NCI-H2029 (cell line): Measurements from ENCODE around the gene OLFML3.

Source experiments
- DNase-seq: peaks from one replicate; lab custom pipeline; 2025; lab: John Stamatoyannopoulos, UW

OLFML3 gene

DNA sequence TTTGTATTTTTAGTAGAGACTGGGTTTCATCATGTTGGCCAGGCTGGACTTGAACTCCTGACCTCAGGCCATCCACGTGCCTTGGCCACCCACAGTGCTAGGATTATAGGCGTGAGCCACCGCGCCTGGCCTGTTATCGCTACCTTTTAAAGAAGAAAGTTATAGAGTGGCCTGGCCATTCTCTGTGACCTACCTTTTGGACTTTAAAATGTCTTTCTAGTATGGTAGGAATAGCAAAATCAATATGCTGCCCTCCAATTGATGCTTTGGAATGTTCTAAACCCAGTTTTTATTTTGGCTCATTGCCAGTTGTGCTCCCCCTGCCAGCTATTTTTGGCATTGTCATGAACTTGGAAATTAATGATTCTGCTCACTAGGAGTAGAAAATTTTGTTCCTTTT lies 30.3 kb upstream of the OLFML3 start:
- DNase-seq = no peak

DNA sequence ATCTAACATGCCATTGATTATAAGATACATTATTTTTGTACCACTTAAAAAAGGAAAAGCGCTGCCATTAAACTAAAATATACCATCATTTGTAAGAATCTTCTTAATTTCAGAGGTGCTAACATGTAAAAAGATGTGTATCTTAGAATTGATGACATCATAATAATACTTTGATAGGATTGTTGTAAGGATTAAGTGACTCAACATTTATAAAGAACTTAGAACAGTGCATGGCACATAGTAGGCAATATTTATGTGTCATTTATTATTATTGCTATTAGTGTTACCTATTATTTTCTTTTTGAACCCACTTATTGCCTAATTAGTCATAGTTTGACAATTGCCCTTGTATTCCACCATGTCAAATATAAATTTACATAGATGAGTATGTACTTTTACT lies 28.4 kb upstream of the OLFML3 start:
- no peak for DNase-seq

DNA sequence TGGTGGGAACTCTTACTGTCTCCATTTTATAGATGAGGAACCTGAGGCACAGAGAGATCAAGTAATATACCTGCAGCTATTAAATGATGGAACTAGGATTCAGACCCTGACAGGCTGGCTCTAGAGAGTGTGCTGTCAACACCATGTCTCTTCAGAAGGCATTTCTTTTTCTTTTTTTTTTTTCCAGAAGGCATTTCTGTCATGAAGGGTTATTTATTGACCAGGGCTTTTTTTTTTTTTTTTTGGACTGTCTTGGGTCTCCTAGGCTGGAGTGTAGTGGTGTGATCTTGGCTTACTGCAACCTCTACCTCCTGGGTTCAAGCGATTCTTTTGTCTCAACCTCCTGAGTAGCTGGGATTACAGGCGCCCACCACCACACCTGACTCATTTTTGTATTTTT lies 27.6 kb upstream of the OLFML3 start:
- no peak for DNase-seq

DNA sequence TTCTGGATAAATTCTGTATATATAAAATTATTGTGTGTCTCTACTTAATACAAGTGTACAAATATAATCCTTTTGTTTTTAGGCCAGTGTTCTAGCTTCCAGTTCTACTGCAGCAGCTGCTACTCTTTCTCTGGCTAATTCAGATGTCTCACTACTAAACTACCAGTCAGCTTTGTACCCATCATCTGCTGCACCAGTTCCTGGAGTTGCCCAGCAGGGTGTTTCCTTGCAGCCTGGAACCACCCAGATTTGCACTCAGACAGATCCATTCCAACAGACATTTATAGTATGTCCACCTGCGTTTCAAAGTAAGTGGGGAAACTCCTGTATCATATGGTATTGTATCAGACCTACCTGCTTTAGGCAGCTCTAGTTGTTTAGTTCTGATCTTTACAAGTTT lies 21.3 kb upstream of the OLFML3 start:
- no peak for DNase-seq

DNA sequence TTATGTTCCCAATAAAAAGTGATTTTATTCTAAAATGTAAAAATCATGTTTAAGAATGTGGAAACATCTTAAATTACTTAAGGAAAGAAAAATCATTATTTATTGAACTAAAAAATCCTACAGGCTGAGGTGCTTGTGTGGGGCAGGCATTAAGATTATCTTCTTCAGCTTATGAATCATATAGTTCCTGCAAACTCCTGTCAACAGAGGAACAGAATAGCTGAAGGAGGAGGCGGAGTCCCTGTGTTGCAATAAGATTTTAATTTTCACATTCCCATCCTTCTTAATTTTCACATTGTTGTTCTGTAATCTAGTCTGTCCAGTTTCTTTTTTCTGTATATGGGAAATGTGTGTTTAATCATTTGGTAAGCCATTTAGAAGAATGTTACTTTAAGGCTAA lies 20.6 kb upstream of the OLFML3 start:
- no peak for DNase-seq

DNA sequence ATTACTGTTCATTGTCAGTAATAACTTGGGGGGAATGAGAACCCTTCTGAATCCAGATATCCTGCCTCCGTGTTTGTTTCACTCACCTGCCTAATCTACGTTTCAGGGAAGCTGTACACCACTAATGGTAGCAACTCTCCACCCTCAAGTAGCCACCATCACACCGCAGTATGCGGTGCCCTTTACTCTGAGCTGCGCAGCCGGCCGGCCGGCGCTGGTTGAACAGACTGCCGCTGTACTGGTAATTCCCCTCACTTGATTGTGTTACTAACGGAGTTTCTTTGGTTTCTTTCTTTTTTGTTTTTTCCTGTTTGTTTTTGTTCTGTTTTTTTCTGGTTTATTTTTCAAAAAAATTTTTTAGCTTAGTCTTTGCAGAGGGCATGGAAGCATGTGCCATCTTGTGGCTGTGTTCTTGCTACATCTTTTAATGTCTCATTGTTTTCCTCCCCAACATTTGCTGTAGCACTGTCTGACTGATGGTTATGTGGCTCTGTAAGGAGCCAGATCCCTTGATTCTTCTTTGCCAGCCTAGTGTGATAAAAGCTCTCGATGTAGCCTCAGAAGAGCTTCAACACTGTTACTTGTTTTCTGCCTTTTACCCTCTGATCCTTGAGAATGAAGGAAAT lies 15.9 kb upstream of the OLFML3 start:
- no peak for DNase-seq

DNA sequence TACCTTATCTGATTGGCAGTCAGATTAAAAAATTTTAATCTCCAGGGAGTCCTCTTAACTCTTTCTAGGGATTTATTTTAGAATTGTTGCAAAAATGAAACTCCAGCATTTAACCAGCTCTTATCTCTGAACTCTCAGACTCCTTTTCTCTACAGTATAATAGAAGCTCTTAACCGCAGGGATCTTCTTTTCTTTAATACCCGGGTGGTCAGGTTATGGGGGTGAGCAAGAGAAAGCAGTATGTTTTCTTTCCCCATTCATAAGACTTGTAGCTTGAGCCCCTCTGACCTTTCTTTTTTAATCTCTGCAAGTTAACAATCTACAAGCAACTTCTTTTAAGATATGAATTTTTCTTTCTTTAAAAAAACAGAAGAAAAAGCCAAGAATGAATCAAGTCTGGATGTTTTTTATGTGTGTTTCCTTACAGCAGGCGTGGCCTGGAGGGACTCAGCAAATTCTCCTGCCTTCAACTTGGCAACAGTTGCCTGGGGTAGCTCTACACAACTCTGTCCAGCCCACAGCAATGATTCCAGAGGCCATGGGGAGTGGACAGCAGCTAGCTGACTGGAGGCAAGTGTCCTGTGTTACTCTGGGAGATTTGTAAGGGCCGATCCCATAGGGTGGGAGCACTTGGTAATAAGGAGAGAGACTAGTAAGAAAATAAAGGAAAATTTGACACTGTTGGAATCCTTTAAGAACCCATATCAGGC lies 13.4 kb upstream of the OLFML3 start:
- no peak for DNase-seq

DNA sequence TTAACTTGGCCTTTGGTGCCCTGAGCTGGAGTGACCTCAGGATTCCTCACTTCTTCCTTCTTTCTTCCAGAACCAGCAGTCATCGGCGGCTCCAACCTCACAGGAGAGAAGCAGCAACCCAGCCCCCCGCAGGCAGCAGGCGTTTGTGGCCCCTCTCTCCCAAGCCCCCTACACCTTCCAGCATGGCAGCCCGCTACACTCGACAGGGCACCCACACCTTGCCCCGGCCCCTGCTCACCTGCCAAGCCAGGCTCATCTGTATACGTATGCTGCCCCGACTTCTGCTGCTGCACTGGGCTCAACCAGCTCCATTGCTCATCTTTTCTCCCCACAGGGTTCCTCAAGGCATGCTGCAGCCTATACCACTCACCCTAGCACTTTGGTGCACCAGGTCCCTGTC lies 6.3 kb upstream of the OLFML3 start:
- no peak for DNase-seq

DNA sequence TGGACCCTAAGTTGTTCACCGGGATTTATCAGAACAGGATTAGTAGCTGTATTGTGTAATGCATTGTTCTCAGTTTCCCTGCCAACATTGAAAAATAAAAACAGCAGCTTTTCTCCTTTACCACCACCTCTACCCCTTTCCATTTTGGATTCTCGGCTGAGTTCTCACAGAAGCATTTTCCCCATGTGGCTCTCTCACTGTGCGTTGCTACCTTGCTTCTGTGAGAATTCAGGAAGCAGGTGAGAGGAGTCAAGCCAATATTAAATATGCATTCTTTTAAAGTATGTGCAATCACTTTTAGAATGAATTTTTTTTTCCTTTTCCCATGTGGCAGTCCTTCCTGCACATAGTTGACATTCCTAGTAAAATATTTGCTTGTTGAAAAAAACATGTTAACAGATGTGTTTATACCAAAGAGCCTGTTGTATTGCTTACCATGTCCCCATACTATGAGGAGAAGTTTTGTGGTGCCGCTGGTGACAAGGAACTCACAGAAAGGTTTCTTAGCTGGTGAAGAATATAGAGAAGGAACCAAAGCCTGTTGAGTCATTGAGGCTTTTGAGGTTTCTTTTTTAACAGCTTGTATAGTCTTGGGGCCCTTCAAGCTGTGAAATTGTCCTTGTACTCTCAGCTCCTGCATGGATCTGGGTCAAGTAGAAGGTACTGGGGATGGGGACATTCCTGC lies 3.9 kb upstream of the OLFML3 start:
- DNase-seq = no peak

DNA sequence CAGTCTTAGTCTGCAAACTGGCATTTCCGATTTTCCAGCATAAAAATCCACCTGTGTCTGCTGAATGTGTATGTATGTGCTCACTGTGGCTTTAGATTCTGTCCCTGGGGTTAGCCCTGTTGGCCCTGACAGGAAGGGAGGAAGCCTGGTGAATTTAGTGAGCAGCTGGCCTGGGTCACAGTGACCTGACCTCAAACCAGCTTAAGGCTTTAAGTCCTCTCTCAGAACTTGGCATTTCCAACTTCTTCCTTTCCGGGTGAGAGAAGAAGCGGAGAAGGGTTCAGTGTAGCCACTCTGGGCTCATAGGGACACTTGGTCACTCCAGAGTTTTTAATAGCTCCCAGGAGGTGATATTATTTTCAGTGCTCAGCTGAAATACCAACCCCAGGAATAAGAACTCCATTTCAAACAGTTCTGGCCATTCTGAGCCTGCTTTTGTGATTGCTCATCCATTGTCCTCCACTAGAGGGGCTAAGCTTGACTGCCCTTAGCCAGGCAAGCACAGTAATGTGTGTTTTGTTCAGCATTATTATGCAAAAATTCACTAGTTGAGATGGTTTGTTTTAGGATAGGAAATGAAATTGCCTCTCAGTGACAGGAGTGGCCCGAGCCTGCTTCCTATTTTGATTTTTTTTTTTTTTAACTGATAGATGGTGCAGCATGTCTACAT lies 2.5 kb upstream of the OLFML3 start:
- DNase-seq = no peak

DNA sequence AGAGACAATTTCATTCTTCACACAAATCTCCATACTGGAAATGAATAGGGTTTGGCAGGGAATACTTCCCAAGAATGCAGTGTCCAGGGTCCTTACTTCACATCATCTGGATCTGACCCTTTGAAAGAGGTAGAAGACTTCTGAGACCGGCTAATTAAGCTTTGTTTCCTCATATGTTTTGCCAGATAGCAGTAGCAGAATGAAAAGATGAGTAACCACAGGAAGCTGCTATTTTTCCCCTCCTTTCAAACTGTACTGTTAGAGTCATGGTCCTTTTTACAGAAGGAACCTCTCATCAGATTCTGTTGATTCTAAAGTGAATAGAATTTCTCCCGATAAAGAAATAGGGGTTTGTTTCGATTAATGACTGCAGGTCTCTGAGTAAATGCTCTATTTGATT lies 1.4 kb upstream of the OLFML3 start:
- no peak for DNase-seq

DNA sequence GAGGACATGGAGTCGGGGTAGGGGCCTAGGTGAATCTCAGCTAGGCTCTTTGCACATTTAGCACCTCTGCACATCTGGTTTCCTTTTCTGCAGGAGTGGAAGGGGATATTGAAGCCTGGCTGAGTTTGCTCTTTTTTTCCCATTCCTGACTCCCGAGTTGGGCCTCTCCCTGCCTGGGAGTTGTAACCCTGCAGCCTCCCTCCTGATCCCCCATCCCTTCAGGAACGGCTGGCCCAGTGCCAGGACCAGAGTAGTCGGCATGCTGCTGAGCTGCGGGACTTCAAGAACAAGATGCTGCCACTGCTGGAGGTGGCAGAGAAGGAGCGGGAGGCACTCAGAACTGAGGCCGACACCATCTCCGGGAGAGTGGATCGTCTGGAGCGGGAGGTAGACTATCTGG lies 836 bp downstream of the OLFML3 start:
- DNase-seq = no peak

DNA sequence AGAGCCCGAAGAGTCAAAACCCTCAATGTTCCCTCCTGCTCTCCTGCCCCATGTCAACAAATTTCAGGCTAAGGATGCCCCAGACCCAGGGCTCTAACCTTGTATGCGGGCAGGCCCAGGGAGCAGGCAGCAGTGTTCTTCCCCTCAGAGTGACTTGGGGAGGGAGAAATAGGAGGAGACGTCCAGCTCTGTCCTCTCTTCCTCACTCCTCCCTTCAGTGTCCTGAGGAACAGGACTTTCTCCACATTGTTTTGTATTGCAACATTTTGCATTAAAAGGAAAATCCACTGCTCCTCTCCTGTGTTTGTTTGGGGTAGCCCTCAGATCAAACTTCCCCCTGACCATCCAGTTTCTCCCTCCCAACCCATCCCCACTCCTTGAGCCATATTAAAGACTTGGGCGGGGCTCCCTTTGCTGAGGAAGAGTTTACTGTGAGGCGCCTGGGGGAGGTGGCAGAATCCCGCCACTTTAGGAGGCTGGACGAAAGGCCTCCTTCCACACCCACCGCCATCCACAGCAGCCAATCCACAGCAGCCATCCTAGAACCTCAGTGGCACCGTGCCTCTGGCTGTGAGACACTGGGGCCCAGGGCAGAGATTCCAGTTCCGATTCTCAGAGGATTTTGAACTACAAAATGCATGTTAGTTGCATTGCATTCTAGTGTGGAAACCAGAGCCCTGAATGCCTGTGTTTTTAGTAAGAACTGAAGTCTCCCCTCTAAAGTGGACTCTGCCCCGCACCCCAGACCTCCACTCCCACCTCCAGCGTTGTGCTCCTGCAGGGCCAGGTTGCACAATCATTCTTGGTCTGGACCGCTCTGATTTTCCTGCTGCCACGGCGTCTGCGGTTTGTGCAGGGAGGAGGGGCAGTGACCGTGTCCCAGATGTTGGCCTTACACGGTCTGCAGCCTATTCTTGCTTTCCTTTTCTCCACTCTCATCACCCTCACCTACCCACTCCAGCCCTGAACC lies 3.0 kb downstream of the OLFML3 start:
- DNase-seq = no peak

DNA sequence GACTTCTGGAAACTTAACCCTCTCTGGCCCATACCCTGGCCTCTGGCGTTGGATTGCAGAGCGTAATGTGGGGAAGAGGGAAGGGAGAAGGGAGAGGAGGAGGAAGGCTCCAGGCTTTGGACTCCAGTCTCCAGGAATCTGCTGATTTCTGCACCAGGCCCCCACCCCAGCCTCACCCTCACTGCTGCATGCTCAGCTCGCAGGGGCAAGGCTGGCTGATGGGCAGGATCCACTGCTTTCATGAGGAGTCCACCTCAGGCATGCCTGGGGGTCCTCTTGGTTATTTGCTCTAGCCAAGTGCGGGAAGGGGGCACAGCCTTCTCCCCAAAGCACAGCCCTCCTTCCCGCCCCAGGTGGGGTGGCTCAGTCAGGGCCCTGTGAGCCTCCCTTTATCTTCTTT lies 3.7 kb downstream of the OLFML3 start:
- DNase-seq = no peak

DNA sequence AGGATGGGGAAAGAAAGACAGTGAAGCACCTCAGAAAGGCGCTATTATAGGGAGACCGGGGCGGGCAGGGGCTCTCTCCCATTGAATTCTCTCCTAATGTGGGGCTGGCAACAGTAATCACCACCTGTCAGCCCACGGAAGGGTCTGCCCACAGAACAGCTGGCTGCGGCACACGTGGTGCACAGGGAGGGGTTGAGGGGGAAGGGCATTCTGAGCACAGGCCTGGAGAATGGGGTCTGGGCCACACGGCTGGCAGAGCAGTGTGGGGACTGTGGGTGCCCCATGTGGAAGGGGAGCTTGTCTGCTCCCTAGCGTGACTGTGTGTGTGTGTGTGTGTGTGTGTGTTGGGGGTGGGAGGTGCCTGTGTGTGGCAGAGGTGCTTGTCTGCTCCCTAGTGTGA lies 4.1 kb downstream of the OLFML3 start:
- DNase-seq = no peak

DNA sequence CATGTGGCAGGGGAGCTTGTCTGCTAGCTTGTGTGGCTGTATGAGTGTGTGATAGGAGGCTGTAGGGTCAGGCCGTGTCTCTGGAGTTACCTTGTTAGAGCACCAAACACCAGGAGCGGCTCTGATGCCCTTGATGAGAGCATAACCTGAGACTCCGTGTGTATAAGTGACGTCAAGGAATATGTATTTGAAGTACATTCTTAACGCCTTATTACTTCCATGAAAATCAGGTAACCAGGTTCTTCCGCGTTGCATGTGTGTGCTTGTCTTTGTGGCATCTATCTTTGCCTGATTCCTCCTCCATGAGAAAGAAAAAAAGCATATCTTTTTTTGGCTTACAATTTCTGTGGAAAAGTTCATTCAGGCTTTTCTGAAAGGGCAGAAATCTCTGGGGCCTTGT lies 4.6 kb downstream of the OLFML3 start:
- no peak for DNase-seq

DNA sequence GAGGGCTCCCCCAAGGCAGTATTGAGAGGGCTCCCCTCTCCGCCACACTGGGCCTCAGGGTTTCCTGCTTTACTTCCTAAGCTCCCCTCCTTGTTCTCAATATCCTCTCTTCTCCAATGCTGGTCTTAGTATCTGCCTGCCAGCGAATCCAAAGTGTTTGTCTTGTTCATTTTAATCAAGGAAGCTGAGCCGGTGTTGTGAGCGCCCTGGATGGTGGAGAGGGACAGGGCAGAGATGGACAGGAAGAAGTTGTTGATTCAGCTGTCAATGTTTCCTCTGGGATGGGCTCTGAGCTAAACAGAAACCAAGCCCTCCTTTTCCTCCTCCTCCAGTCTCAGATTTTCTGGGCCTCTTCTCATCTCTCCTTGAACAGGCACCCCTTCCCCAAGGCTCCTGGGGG lies 5.4 kb downstream of the OLFML3 start:
- peak; percentile 40 for DNase-seq

DNA sequence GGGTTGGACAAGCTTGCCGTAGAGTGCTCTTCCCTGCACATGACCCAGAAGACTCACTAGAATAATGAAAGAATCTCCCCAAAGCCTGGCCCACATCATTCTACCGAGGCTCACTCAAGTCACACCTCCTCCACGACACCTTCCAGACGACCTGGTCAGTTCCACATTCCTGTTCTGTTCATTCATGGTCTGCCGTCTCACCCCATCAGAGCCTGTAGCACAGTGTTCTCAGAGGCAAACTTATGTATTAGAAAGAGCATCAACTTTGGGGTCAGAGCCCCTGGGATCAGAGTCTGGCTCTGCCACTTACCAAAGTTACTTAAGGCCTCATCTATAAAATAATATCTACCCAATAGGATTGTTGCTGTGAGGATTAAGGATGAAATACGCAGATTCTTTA lies 7.5 kb downstream of the OLFML3 start:
- DNase-seq = no peak

DNA sequence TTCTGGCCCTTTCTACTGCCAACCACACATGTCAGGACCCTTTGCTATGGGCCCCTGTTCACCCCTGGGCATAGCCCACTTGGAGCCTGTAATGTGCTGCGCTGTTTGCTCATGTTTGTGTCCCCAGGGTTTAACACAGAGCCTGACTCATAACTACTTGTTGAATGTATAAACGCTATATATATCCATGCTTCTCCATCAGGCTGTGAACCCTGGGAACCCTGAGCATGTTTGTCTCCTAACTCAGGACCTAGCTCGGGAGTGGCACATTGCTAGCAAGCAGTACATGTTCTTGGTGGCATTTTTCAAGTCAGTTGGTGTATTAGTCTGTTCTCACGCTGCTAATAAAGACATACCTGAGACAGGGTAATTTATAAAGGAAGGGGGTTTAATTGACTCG lies 8.0 kb downstream of the OLFML3 start:
- DNase-seq = no peak

DNA sequence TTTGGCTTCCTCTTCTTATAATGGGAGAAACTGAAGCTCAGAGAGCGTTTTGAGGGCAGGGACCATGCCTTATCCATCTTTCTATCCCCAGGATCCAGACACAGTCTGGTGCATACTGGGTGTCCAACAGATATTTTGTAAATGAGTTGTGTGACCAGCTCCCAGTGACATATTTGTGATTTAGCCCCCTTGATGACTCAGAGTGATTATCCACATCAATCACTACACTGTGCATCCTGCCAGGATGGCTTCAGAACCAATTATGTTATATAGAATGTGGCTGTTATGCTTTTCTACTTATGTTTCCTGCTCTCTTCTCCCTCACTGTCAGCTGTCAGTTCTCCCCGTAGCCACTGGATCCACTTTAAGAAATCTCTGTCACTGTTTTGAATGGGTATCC lies 11.3 kb downstream of the OLFML3 start:
- DNase-seq = no peak

DNA sequence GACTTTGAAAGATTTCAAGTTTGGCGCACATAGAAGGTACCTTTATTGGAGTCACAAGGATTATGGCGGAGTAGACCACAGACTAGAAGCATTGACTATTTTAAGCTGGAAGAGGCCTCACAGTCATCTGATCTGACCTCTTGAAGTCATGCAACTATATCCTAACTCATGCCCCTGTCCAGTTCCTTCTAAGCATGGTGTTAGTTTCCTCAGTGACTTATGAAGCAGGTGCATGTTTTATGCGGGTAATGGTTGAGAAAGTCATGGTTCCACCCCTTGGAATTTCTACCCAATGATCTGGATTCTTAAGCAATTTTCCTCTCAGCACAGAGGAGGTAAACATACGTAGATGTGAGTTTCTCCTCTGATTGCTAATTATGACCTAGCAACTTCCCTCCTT lies 11.7 kb downstream of the OLFML3 start:
- DNase-seq = no peak

DNA sequence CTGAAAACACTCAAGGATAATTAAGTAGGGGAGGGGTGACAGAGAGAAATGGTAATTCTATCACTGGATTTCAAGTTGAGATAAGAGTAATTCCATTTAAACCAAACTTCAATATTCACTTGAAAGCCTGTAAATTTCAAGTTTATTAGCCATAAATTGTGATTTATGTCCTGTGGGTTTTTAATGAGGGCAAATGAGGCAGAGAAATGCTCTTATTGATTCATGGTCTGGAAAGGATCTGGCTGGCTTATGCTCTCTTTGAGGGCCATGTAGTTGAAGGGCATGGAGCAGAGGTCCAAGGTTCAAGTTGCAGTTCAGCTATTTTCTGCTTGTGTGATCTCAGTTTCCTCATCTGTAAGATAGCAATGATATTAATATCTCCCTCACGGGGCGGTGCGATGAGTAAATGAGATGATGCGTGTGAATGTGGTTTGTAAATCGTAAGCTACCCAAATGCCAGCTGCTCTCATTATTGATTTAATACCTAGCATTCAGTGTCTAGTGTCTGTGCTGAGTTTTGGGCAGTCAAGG lies 12.3 kb downstream of the OLFML3 start:
- no peak for DNase-seq
